MG63 (cell line): ENCODE results near the gene MAP2K5. TPM values are rescaled to one million over a fixed set of nuclear protein-coding genes. Genes with fewer than 3 reads are reported as not detected.

Experiments
- DNase-seq: peaks from one replicate; pipeline ENCODE4 v3.0.0-alpha.2; 2020
- H3K27me3 ChIP-seq: fragments of 250-450 bp; sonication (Bioruptor Pico); 2 replicates; pipeline ENCODE4 v1.5.1; 2020; ENCODE audit warnings: mild to moderate bottlenecking, moderate library complexity
- H3K36me3 ChIP-seq: fragments of 250-450 bp; sonication (Bioruptor Pico); 2 replicates; pipeline ENCODE4 v1.5.1; 2020; ENCODE audit warnings: mild to moderate bottlenecking, moderate library complexity
- H3K4me3 ChIP-seq: fragments of 250-450 bp; sonication (Bioruptor Pico); 2 replicates; pipeline ENCODE4 v1.5.1; 2020; ENCODE audit warnings: mild to moderate bottlenecking, moderate library complexity
- H3K9me3 ChIP-seq: fragments of 250-450 bp; sonication (Bioruptor Pico); 2 replicates; pipeline ENCODE4 v1.5.1; 2020; ENCODE audit warnings: mild to moderate bottlenecking, moderate library complexity
- total RNA-seq: library from RNA; depleted of rRNA; stranded (reverse); fragments of >200 nt; shearing (Covaris generic); gene quantifications from 2 replicates; pipeline ENCODE4 v1.2.3, GENCODE V29; 2014; ENCODE audit warnings: low replicate concordance

MAP2K5 gene
- total RNA-seq, 1 experiment from 2014 or later = 2.5 TPM

GRCh38 chr15:67571648-67572415, 29.3 kb downstream of the MAP2K5 start:
- Histone ChIP-seq H3K9me3 (no peaks in the 10 kb centered on the region), H3K4me3 (no peak overlapping the region), H3K27me3 (no peaks in the 10 kb centered on the region), H3K36me3 (0 out of 2 replicates have a peak, but pooled peaks cover 3% of the 10 kb centered on the region)
- no peak for DNase-seq

GRCh38 chr15:67573194-67573593, 30.7 kb downstream of the MAP2K5 start:
- DNase-seq = no peak
- Histone ChIP-seq H3K4me3 (no peak overlapping the region), H3K9me3 (no peaks in the 10 kb centered on the region), H3K36me3 (0 out of 2 replicates have a peak, but pooled peaks cover 3% of the 10 kb centered on the region), H3K27me3 (no peaks in the 10 kb centered on the region)

- Histone ChIP-seq H3K9me3 (no peaks in the 10 kb centered on the region), H3K27me3 (no peaks in the 10 kb centered on the region), H3K36me3 (0 out of 2 replicates have a peak, but pooled peaks cover 3% of the 10 kb centered on the region), H3K4me3 (no peak overlapping the region)
- no peak for DNase-seq
Measured at GRCh38 chr15:67575039-67575502, 32.6 kb downstream of the MAP2K5 start.

- DNase-seq = no peak
- no peaks in the 10 kb centered on the region for H3K9me3 ChIP-seq
Measured at GRCh38 chr15:67578020-67578600, 35.6 kb downstream of the MAP2K5 start.

GRCh38 chr15:67579164-67579563, 36.7 kb downstream of the MAP2K5 start:
- H3K36me3 ChIP-seq = no peaks in the 10 kb centered on the region
- no peaks in the 10 kb centered on the region for H3K27me3 ChIP-seq
- H3K4me3 ChIP-seq = no peak overlapping the region
- no peak for DNase-seq
- no peaks in the 10 kb centered on the region for H3K9me3 ChIP-seq

More at GRCh38 chr15:67578020-67578600, 35.6 kb downstream of the MAP2K5 start:
- 0 out of 2 replicates have a peak, but pooled peaks cover 3% of the 10 kb centered on the region for H3K36me3 ChIP-seq
- no peak overlapping the region for H3K4me3 ChIP-seq
- H3K27me3 ChIP-seq = no peaks in the 10 kb centered on the region

- no peaks in the 10 kb centered on the region for H3K9me3 ChIP-seq
- H3K27me3 ChIP-seq = no peaks in the 10 kb centered on the region
- no peak overlapping the region for H3K4me3 ChIP-seq
- H3K36me3 ChIP-seq = no peaks in the 10 kb centered on the region
- no peak for DNase-seq
Measured at GRCh38 chr15:67579967-67580366, 37.5 kb downstream of the MAP2K5 start.

GRCh38 chr15:67584157-67584556, 41.7 kb downstream of the MAP2K5 start:
- peaks cover 5% of the 10 kb centered on the region for H3K36me3 ChIP-seq

GRCh38 chr15:67585681-67586080, 43.2 kb downstream of the MAP2K5 start:
- no peaks in the 10 kb centered on the region for H3K27me3 ChIP-seq
- H3K4me3 ChIP-seq = no peak overlapping the region
- no peak for DNase-seq
- H3K36me3 ChIP-seq = peaks cover 5% of the 10 kb centered on the region
- no peaks in the 10 kb centered on the region for H3K9me3 ChIP-seq

More at GRCh38 chr15:67584157-67584556, 41.7 kb downstream of the MAP2K5 start:
- H3K4me3 ChIP-seq = no peak overlapping the region
- H3K27me3 ChIP-seq = no peaks in the 10 kb centered on the region
- H3K9me3 ChIP-seq = no peaks in the 10 kb centered on the region
- DNase-seq = no peak

- Histone ChIP-seq H3K27me3 (no peaks in the 10 kb centered on the region), H3K4me3 (no peak overlapping the region), H3K9me3 (no peaks in the 10 kb centered on the region), H3K36me3 (peaks cover 5% of the 10 kb centered on the region)
- DNase-seq = no peak
Measured at GRCh38 chr15:67587331-67587730, 44.8 kb downstream of the MAP2K5 start.

GRCh38 chr15:67587754-67588153, 45.3 kb downstream of the MAP2K5 start:
- no peaks in the 10 kb centered on the region for H3K27me3 ChIP-seq
- peaks cover 5% of the 10 kb centered on the region for H3K36me3 ChIP-seq
- no peak for DNase-seq
- no peaks in the 10 kb centered on the region for H3K9me3 ChIP-seq
- no peak overlapping the region for H3K4me3 ChIP-seq

- no peaks in the 10 kb centered on the region for H3K9me3 ChIP-seq
- no peak overlapping the region for H3K4me3 ChIP-seq
- peaks cover 5% of the 10 kb centered on the region for H3K36me3 ChIP-seq
- no peaks in the 10 kb centered on the region for H3K27me3 ChIP-seq
- DNase-seq = no peak
Measured at GRCh38 chr15:67590191-67590590, 47.7 kb downstream of the MAP2K5 start.

- DNase-seq = no peak
- no peak overlapping the region for H3K4me3 ChIP-seq
- H3K36me3 ChIP-seq = peaks cover 5% of the 10 kb centered on the region
- H3K9me3 ChIP-seq = no peaks in the 10 kb centered on the region
- H3K27me3 ChIP-seq = no peaks in the 10 kb centered on the region
Measured at GRCh38 chr15:67592245-67592644, 49.7 kb downstream of the MAP2K5 start.

GRCh38 chr15:67593562-67593961, 51.1 kb downstream of the MAP2K5 start:
- no peak for DNase-seq
- Histone ChIP-seq H3K9me3 (no peaks in the 10 kb centered on the region), H3K36me3 (no peaks in the 10 kb centered on the region; the same call in 1 of the 2 replicates), H3K4me3 (no peak overlapping the region), H3K27me3 (no peaks in the 10 kb centered on the region)

- no peak for DNase-seq
- Histone ChIP-seq H3K27me3 (no peaks in the 10 kb centered on the region), H3K4me3 (no peak overlapping the region), H3K9me3 (no peaks in the 10 kb centered on the region), H3K36me3 (no peaks in the 10 kb centered on the region; the same call in 1 of the 2 replicates)
Measured at GRCh38 chr15:67594770-67595169, 52.3 kb downstream of the MAP2K5 start.

- Histone ChIP-seq H3K27me3 (no peaks in the 10 kb centered on the region), H3K36me3 (no peaks in the 10 kb centered on the region; the same call in 1 of the 2 replicates), H3K4me3 (no peak overlapping the region), H3K9me3 (no peaks in the 10 kb centered on the region)
- DNase-seq = no peak
Measured at GRCh38 chr15:67595572-67595971, 53.1 kb downstream of the MAP2K5 start.

GRCh38 chr15:67601073-67601472, 58.6 kb downstream of the MAP2K5 start:
- H3K27me3 ChIP-seq = no peaks in the 10 kb centered on the region
- H3K36me3 ChIP-seq = no peaks in the 10 kb centered on the region
- H3K4me3 ChIP-seq = no peak overlapping the region
- no peak for DNase-seq
- no peaks in the 10 kb centered on the region for H3K9me3 ChIP-seq

- Histone ChIP-seq H3K4me3 (no peak overlapping the region), H3K9me3 (no peaks in the 10 kb centered on the region), H3K36me3 (no peaks in the 10 kb centered on the region), H3K27me3 (no peaks in the 10 kb centered on the region)
- no peak for DNase-seq
Measured at GRCh38 chr15:67603063-67603462, 60.6 kb downstream of the MAP2K5 start.

- Histone ChIP-seq H3K4me3 (no peak overlapping the region), H3K27me3 (no peaks in the 10 kb centered on the region), H3K9me3 (no peaks in the 10 kb centered on the region), H3K36me3 (no peaks in the 10 kb centered on the region)
- DNase-seq = no peak
Measured at GRCh38 chr15:67605871-67606270, 63.4 kb downstream of the MAP2K5 start.
